T47D (cell line): ENCODE results near the gene CD53.
"Not testable (repeated sequence)": the region's sequence is repeated elsewhere in the genome, so short reads cannot be mapped to it uniquely, and the experiment has no call there.

Experiments
- DNase-seq, 2 experiments: peaks; one replicate each; pipeline versions ENCODE4 v3.0.0 to v3.0.0-alpha.2; 2011 to 2012; ENCODE audit warnings: low read depth in 1 of 2, low spot score in 1 of 2
- JUND ChIP-seq: IDR thresholded peaks from 2 replicates; pipeline ENCODE4 v1.6.1; 2012; ENCODE audit warnings: low read depth
- in situ Hi-C: cut with HindIII; loops from 2 replicates; pipeline ENCODE4 v1.10.0; 2016; ENCODE audit warnings: low sequenced_read_pairs, low pct_unique_long_range_greater_than_20kb

Gene CD53

GRCh38 chr1:110872745-110873720, at the start of gene CD53:
Gene CD53, plus strand, starts transcription at chr1:110873148. Its CDS starts 18,261 bp downstream, at chr1:110891409.
- in situ Hi-C loops: no loop called here
- TF ChIP-seq JUND: no peak

GRCh38 chr1:110824192-110824591, 48.8 kb upstream of the CD53 start:
- TF ChIP-seq JUND: no peak
- in situ Hi-C loops: no loop called here
- DNase-seq: no peak

More at GRCh38 chr1:110872745-110873720, at the start of gene CD53:
- no peak for DNase-seq

- in situ Hi-C loops: no loop called here
- no peak for TF ChIP-seq JUND
- peak; percentile 1 to 64 for DNase-seq
These were observed 42.9 kb upstream of the CD53 start for GRCh38 chr1:110829955-110830553.

- DNase-seq, in situ Hi-C loops: not testable (repeated sequence)
These were observed 39.2 kb upstream of the CD53 start for GRCh38 chr1:110833779-110834178.

GRCh38 chr1:110846861-110847260, 26.1 kb upstream of the CD53 start:
- in situ Hi-C loops: no loop called here
- no peak for DNase-seq
- no peak for TF ChIP-seq JUND

GRCh38 chr1:110850145-110850544, 22.8 kb upstream of the CD53 start:
- in situ Hi-C loops: no loop called here
- no peak for DNase-seq
- TF ChIP-seq JUND: no peak

- in situ Hi-C loops: no loop called here
- no peak for TF ChIP-seq JUND
These were observed 22.3 kb upstream of the CD53 start for GRCh38 chr1:110850627-110851026.

GRCh38 chr1:110853135-110853534, 19.8 kb upstream of the CD53 start:
- in situ Hi-C loops: no loop called here
- TF ChIP-seq JUND: no peak
- DNase-seq: no peak

More at GRCh38 chr1:110850627-110851026, 22.3 kb upstream of the CD53 start:
- no peak for DNase-seq

- DNase-seq: peak in 1 of 2 experiments; percentile 12
- TF ChIP-seq JUND: no peak
- in situ Hi-C loops: no loop called here
These were observed 16.5 kb upstream of the CD53 start for GRCh38 chr1:110856410-110856809.

GRCh38 chr1:110857964-110858948, 14.7 kb upstream of the CD53 start:
- in situ Hi-C loops: no loop called here
- TF ChIP-seq JUND: no peak
- DNase-seq: no peak

- no peak for DNase-seq
- in situ Hi-C loops: no loop called here
- TF ChIP-seq JUND: no peak
These were observed 13.9 kb upstream of the CD53 start for GRCh38 chr1:110859062-110859461.

GRCh38 chr1:110860174-110860573, 12.8 kb upstream of the CD53 start:
- no peak for DNase-seq
- TF ChIP-seq JUND: no peak
- in situ Hi-C loops: no loop called here

- in situ Hi-C loops, DNase-seq: not testable (repeated sequence)
These were observed 12.3 kb upstream of the CD53 start for GRCh38 chr1:110860620-110861019.

- DNase-seq: not testable (repeated sequence)
These were observed 11.0 kb upstream of the CD53 start for GRCh38 chr1:110861942-110862341.

More at GRCh38 chr1:110861942-110862341, 11.0 kb upstream of the CD53 start:
- in situ Hi-C loops: not testable (repeated sequence)
